Suprapubic skin (tissue), 3 donors: Measurements from ENCODE around the gene DLEU7.

Experiments used
- POLR2A ChIP-seq, 2 donors: fragments of 450-650 bp; IDR thresholded peaks; one replicate each; pipeline ENCODE4 v1.6.1; 2017; ENCODE audit warnings: antibody characterized with exemption in 2 of 2, mild to moderate bottlenecking in 2 of 2, moderate library complexity in 2 of 2
- TF ChIP-seq, protein P1 (sequence below), 2 donors: fragments of 200-600 bp in 1 of 2; fragments of 450-650 bp in 1 of 2; sonication (generic) in 1 of 2; IDR thresholded peaks; one replicate each; pipeline ENCODE4 v1.5.1; 2016 to 2019; ENCODE audit warnings: antibody characterized with exemption in 2 of 2, mild to moderate bottlenecking in 1 of 2, moderate library complexity in 1 of 2

DNA sequence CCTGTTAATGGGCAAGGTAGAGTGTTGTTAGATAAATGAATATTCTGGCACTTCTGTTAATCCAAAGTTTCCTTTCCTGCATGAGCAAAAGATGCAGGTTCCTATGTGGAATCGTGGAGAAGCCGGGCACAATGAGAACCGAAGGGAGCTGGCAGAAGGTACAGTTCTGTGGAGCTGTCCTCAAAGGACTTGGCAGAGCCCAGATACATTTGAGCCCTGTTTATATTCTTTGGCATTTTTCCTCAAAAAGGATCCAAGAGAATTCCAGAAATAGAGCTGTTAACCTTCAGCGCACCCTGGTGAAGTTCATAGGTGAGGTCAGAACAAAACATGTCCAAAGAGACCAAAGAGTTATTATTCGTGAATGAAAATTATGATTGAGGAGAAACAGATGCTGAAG is 4.0 kb upstream of the DLEU7 start:
- TF ChIP-seq POLR2A (IDR thresholded peaks at IDR 0.05), result no peak
- TF ChIP-seq, protein P1, sequence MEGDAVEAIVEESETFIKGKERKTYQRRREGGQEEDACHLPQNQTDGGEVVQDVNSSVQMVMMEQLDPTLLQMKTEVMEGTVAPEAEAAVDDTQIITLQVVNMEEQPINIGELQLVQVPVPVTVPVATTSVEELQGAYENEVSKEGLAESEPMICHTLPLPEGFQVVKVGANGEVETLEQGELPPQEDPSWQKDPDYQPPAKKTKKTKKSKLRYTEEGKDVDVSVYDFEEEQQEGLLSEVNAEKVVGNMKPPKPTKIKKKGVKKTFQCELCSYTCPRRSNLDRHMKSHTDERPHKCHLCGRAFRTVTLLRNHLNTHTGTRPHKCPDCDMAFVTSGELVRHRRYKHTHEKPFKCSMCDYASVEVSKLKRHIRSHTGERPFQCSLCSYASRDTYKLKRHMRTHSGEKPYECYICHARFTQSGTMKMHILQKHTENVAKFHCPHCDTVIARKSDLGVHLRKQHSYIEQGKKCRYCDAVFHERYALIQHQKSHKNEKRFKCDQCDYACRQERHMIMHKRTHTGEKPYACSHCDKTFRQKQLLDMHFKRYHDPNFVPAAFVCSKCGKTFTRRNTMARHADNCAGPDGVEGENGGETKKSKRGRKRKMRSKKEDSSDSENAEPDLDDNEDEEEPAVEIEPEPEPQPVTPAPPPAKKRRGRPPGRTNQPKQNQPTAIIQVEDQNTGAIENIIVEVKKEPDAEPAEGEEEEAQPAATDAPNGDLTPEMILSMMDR (IDR thresholded peaks at IDR 0.05), result no peak
